ENCODE measurements around the gene JAG1. TPM values are rescaled to one million over a fixed set of nuclear protein-coding genes. Genes with fewer than 3 reads are reported as not detected.

JAG1 gene
- total and polyA plus RNA-seq, 2 donors from 2014 or later, result 18.0 to 132 TPM

DNA sequence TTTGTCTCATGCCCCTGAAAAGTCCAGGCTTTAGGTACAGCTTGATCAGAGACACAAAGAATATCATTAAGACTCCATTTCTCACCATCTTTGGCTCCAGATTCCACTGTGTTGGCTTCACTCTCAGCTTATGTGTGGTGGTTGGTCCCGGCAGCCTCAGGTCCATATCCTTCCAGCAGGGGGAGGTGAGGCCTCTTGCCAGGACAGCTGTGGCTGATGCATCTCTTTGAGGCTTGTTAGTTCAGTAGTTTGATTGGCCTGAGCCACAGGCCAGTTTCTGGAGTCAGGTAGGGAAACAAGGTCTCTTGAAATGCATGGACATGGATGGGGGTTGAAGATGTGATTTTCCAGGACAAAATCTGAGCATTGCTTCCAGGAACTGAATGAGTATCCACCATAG lies 62.4 kb downstream of the JAG1 start:
- H3K9me3 ChIP-seq (ENCODE audit: control insufficient read depth in 2 of 3, insufficient read depth in 1 of 3, low read length in 3 of 3), result no peaks in the 10 kb centered on the region
- H3K36me3 ChIP-seq (ENCODE audit: control insufficient read depth in 2 of 3, insufficient read depth in 3 of 3, low read length in 3 of 3), result peaks cover 0 to 2% (median 0%) of the 10 kb centered on the region in 3 donors
- no peak overlapping the region for H3K9ac ChIP-seq (ENCODE audit: low read length in 3 of 3)
- H3K4me1 ChIP-seq (ENCODE audit: control insufficient read depth in 2 of 3, insufficient read depth in 2 of 3, low read depth in 1 of 3, low read length in 3 of 3), result no peaks in the 10 kb centered on the region
- FAIRE-seq (no peak), DNase-seq (peak in 4 of 5 donors; percentile 43 to 74 (median 61))
- peak; percentile 32 for TF ChIP-seq CTCF (IDR thresholded peaks at IDR 0.05; ENCODE audit: borderline replicate concordance, extremely low read depth, insufficient read depth)
- no peak overlapping the region for H3K4me3 ChIP-seq (ENCODE audit: low read length in 3 of 3)
- no peak overlapping the region for H3K27ac ChIP-seq (ENCODE audit: low read depth in 2 of 2, low read length in 2 of 2)
- intact Hi-C loops (cut with DNase I), result no loop called here
- no peaks in the 10 kb centered on the region for H3K27me3 ChIP-seq (ENCODE audit: control insufficient read depth, insufficient read depth, low read length)

DNA sequence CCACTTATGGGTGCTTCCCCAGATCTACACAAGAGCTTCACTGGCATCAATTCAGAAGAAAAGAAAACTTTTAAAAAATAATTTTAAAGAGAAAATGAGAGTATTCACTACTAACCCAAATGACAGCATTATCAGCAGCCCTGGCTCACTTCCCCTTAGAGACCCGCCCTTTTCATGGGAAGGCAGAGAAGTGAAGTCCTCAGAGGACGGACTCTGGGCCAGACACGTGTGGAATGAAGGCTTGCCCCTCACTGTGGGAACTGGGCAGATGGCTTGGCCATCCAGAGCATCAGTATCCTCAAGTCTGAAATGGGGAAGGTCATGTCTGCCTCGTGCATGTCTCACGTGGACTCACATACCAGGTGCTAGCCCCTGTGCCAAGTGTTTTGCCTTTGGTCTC lies 63.5 kb downstream of the JAG1 start:
- Histone ChIP-seq H3K4me1 (ENCODE audit: control insufficient read depth in 2 of 3, insufficient read depth in 2 of 3, low read depth in 1 of 3, low read length in 3 of 3) (no peaks in the 10 kb centered on the region), H3K36me3 (ENCODE audit: control insufficient read depth in 2 of 3, insufficient read depth in 3 of 3, low read length in 3 of 3) (peaks cover 0 to 2% (median 0%) of the 10 kb centered on the region in 3 donors), H3K27me3 (ENCODE audit: control insufficient read depth, insufficient read depth, low read length) (no peaks in the 10 kb centered on the region), H3K4me3 (ENCODE audit: low read length in 3 of 3) (no peak overlapping the region), H3K27ac (ENCODE audit: low read depth in 2 of 2, low read length in 2 of 2) (no peak overlapping the region), H3K9ac (ENCODE audit: low read length in 3 of 3) (no peak overlapping the region), H3K9me3 (ENCODE audit: control insufficient read depth in 2 of 3, insufficient read depth in 1 of 3, low read length in 3 of 3) (no peaks in the 10 kb centered on the region)
- peak in 1 of 5 donors; percentile 67 for DNase-seq
- TF ChIP-seq CTCF (IDR thresholded peaks at IDR 0.05; ENCODE audit: borderline replicate concordance, extremely low read depth, insufficient read depth), result no peak
- intact Hi-C loops (cut with DNase I), result no loop called here
- no peak for FAIRE-seq

- DNase-seq (no peak), FAIRE-seq (no peak)
- Histone ChIP-seq H3K4me1 (ENCODE audit: control insufficient read depth in 2 of 3, insufficient read depth in 2 of 3, low read depth in 1 of 3, low read length in 3 of 3) (no peaks in the 10 kb centered on the region), H3K9ac (ENCODE audit: low read length in 3 of 3) (no peak overlapping the region), H3K9me3 (ENCODE audit: control insufficient read depth in 2 of 3, insufficient read depth in 1 of 3, low read length in 3 of 3) (no peaks in the 10 kb centered on the region), H3K27me3 (ENCODE audit: control insufficient read depth, insufficient read depth, low read length) (no peaks in the 10 kb centered on the region), H3K27ac (ENCODE audit: low read depth in 2 of 2, low read length in 2 of 2) (peak overlapping the region; percentile 48 to 87), H3K4me3 (ENCODE audit: low read length in 3 of 3) (no peak overlapping the region), H3K36me3 (ENCODE audit: control insufficient read depth in 2 of 3, insufficient read depth in 3 of 3, low read length in 3 of 3) (peaks cover 0 to 2% (median 0%) of the 10 kb centered on the region in 3 donors)
- intact Hi-C loops (cut with DNase I), result no loop called here
- TF ChIP-seq CTCF (IDR thresholded peaks at IDR 0.05; ENCODE audit: borderline replicate concordance, extremely low read depth, insufficient read depth), result no peak
These were observed 64.0 kb downstream of the JAG1 start for GRCh38 chr20:10609770-10610169.

GRCh38 chr20:10609276-10609675 lies 64.5 kb downstream of the JAG1 start:
- TF ChIP-seq CTCF (IDR thresholded peaks at IDR 0.05; ENCODE audit: borderline replicate concordance, extremely low read depth, insufficient read depth), result no peak
- Histone ChIP-seq H3K27ac (ENCODE audit: low read depth in 2 of 2, low read length in 2 of 2) (peak overlapping the region; percentile 48 to 87), H3K36me3 (ENCODE audit: control insufficient read depth in 2 of 3, insufficient read depth in 3 of 3, low read length in 3 of 3) (peaks cover 0 to 3% (median 0%) of the 10 kb centered on the region in 3 donors), H3K9me3 (ENCODE audit: control insufficient read depth in 2 of 3, insufficient read depth in 1 of 3, low read length in 3 of 3) (no peaks in the 10 kb centered on the region), H3K4me3 (ENCODE audit: low read length in 3 of 3) (no peak overlapping the region), H3K4me1 (ENCODE audit: control insufficient read depth in 2 of 3, insufficient read depth in 2 of 3, low read depth in 1 of 3, low read length in 3 of 3) (no peaks in the 10 kb centered on the region), H3K27me3 (ENCODE audit: control insufficient read depth, insufficient read depth, low read length) (no peaks in the 10 kb centered on the region), H3K9ac (ENCODE audit: low read length in 3 of 3) (no peak overlapping the region)
- peak in 1 of 5 donors; percentile 58 for DNase-seq
- intact Hi-C loops (cut with DNase I), result no loop called here
- FAIRE-seq, result no peak
